GM21367 (cell line): ENCODE results near the gene ENOX1.
A peak's percentile ranks its signal among the peaks of the same experiment; 100 is the strongest.

Experiments used
- ATAC-seq: cut with Tn5 transposase; IDR thresholded peaks from one replicate; pipeline ENCODE4 v1.9.1; 2021; ENCODE audit not compliant: unreplicated experiment

ENOX1 gene

GRCh38 chr13:43676320-43676719 is 110.5 kb downstream of the ENOX1 start:
- ATAC-seq: peak; percentile 98

- ATAC-seq: no peak
Observed at GRCh38 chr13:43675577-43675976, 111.2 kb downstream of the ENOX1 start.

- no peak for ATAC-seq
Observed at GRCh38 chr13:43669964-43670363, 116.8 kb downstream of the ENOX1 start.

GRCh38 chr13:43669101-43669500 is 117.7 kb downstream of the ENOX1 start:
- ATAC-seq: no peak

- no peak for ATAC-seq
Observed at GRCh38 chr13:43666403-43666802, 120.4 kb downstream of the ENOX1 start.

- ATAC-seq: no peak
Observed at GRCh38 chr13:43665388-43665787, 121.4 kb downstream of the ENOX1 start.

GRCh38 chr13:43664700-43665191 is 122.0 kb downstream of the ENOX1 start:
- no peak for ATAC-seq

- no peak for ATAC-seq
Observed at GRCh38 chr13:43663474-43664090, 123.2 kb downstream of the ENOX1 start.

- no peak for ATAC-seq
Observed at GRCh38 chr13:43662976-43663375, 123.8 kb downstream of the ENOX1 start.

GRCh38 chr13:43661161-43661830 is 125.5 kb downstream of the ENOX1 start:
- no peak for ATAC-seq

GRCh38 chr13:43657485-43657884 is 129.3 kb downstream of the ENOX1 start:
- no peak for ATAC-seq

GRCh38 chr13:43653980-43654379 is 132.8 kb downstream of the ENOX1 start:
- no peak for ATAC-seq

GRCh38 chr13:43653395-43653794 is 133.4 kb downstream of the ENOX1 start:
- ATAC-seq: no peak

- no peak for ATAC-seq
Observed at GRCh38 chr13:43652760-43653159, 134.0 kb downstream of the ENOX1 start.

GRCh38 chr13:43650882-43651281 is 135.9 kb downstream of the ENOX1 start:
- ATAC-seq: no peak

- ATAC-seq: no peak
Observed at GRCh38 chr13:43648733-43649132, 138.0 kb downstream of the ENOX1 start.

GRCh38 chr13:43647471-43647870 is 139.3 kb downstream of the ENOX1 start:
- ATAC-seq: no peak

GRCh38 chr13:43640476-43640875 is 146.3 kb downstream of the ENOX1 start:
- no peak for ATAC-seq

GRCh38 chr13:43631106-43631505 is 155.7 kb downstream of the ENOX1 start:
- no peak for ATAC-seq

- no peak for ATAC-seq
Observed at GRCh38 chr13:43629691-43630480, 156.9 kb downstream of the ENOX1 start.

- no peak for ATAC-seq
Observed at GRCh38 chr13:43626994-43627393, 159.8 kb downstream of the ENOX1 start.

- no peak for ATAC-seq
Observed at GRCh38 chr13:43614063-43614462, 172.7 kb downstream of the ENOX1 start.
